MM.1S (cell line): ENCODE data around the gene PHTF2.

Experiments
- DNase-seq: peaks from one replicate; pipeline ENCODE4 v3.0.0-alpha.2; 2015
- H2AFZ ChIP-seq: fragments of 300-600 bp; sonication (generic); 2 replicates; pipeline ENCODE4 v1.6.0; 2016; ENCODE audit warnings: antibody characterized with exemption, low read length
- H3F3A ChIP-seq: fragments of 300-600 bp; sonication (generic); 2 replicates; pipeline ENCODE4 v1.6.1; 2016; ENCODE audit warnings: mild to moderate bottlenecking, antibody characterized with exemption, low read length, moderate library complexity, mixed read lengths; ENCODE audit not compliant: insufficient read depth
- H3K27ac ChIP-seq: fragments of 300-600 bp; sonication (generic); 2 replicates; pipeline ENCODE4 v1.5.1; 2016; ENCODE audit warnings: mild to moderate bottlenecking, low read length
- H3K27me3 ChIP-seq: fragments of 300-600 bp; sonication (generic); replicated peaks from 2 replicates; pipeline ENCODE4 v1.6.0; 2016; ENCODE audit warnings: low read length; ENCODE audit not compliant: insufficient read depth
- H3K36me3 ChIP-seq: fragments of 300-600 bp; sonication (generic); replicated peaks from 2 replicates; pipeline ENCODE4 v1.6.1; 2016; ENCODE audit warnings: mild to moderate bottlenecking, low read length, mixed read lengths; ENCODE audit not compliant: insufficient read depth
- H3K4me1 ChIP-seq: fragments of 300-600 bp; sonication (generic); 2 replicates; pipeline ENCODE4 v1.6.1; 2016; ENCODE audit warnings: low read length, mixed read lengths
- H3K4me2 ChIP-seq: fragments of 300-600 bp; sonication (generic); 2 replicates; pipeline ENCODE4 v1.6.0; 2016; ENCODE audit warnings: low read depth, low read length
- H3K4me3 ChIP-seq: fragments of 300-600 bp; sonication (generic); 2 replicates; pipeline ENCODE4 v1.5.1; 2016; ENCODE audit warnings: low read length, mixed read lengths
- H3K79me2 ChIP-seq: fragments of 300-600 bp; sonication (generic); 2 replicates; pipeline ENCODE4 v1.6.1; 2016; ENCODE audit warnings: mixed run types, low read length, mixed read lengths
- H3K9ac ChIP-seq: fragments of 300-600 bp; sonication (generic); 2 replicates; pipeline ENCODE4 v1.6.1; 2016; ENCODE audit warnings: low read length, mixed read lengths
- H3K9me2 ChIP-seq: fragments of 300-600 bp; sonication (generic); replicated peaks from 2 replicates; pipeline ENCODE4 v1.6.1; 2016; ENCODE audit warnings: mild to moderate bottlenecking, low read length, mixed read lengths; ENCODE audit not compliant: insufficient read depth
- H3K9me3 ChIP-seq: fragments of 300-600 bp; sonication (generic); replicated peaks from 2 replicates; pipeline ENCODE4 v1.6.1; 2016; ENCODE audit warnings: mild to moderate bottlenecking, low read length, mixed read lengths; ENCODE audit not compliant: insufficient read depth
- H4K20me1 ChIP-seq: fragments of 300-600 bp; sonication (generic); 2 replicates; pipeline ENCODE4 v1.6.1; 2016; ENCODE audit warnings: mild to moderate bottlenecking, low read length, moderate library complexity, mixed read lengths; ENCODE audit not compliant: insufficient read depth
- EZH2 ChIP-seq: fragments of 300-600 bp; sonication (generic); optimal IDR thresholded peaks from 2 replicates; pipeline ENCODE3; 2017; ENCODE audit warnings: low read depth, mild to moderate bottlenecking, antibody characterized with exemption, low read length, mixed read lengths
- EZH2phosphoT487 ChIP-seq: fragments of 300-600 bp; sonication (generic); IDR thresholded peaks from 2 replicates; pipeline ENCODE4 v1.6.1; 2018; ENCODE audit warnings: antibody characterized with exemption, low read length
- TF ChIP-seq, protein P1 (sequence below): fragments of 300-600 bp; sonication (generic); IDR thresholded peaks from 2 replicates; pipeline ENCODE4 v1.5.1; 2016; ENCODE audit warnings: antibody characterized with exemption, low read length, mixed read lengths

The PHTF2 gene

DNA sequence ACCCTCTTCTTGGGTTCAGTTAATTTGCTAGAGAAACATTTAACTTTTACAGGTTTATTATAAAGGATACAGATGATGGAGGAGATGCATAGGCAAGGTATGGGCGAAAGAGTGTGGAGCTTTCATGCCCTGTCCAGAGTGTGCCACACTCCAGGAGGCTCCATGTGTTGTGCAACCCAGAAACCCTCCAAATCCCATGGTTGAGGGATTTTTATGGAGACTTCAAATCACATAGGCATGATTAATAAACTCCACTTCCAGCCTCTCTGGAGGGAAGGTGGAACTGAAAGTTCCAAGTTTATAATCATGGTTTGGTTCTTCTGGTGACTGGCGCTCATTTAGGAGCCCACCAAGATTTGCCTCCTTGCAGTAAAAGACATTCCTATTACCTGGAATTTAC, 159.9 kb downstream of the PHTF2 start:
- Histone ChIP-seq H3K79me2 (no peaks in the 10 kb centered on the region), H3K4me1 (no peaks in the 10 kb centered on the region), H2AFZ (no peak overlapping the region), H3K9me3 (no peaks in the 10 kb centered on the region), H3F3A (no peaks in the 10 kb centered on the region), H4K20me1 (no peaks in the 10 kb centered on the region), H3K27ac (no peak overlapping the region), H3K36me3 (no peaks in the 10 kb centered on the region), H3K9ac (no peak overlapping the region), H3K4me2 (no peak overlapping the region), H3K4me3 (no peak overlapping the region), H3K9me2 (no peaks in the 10 kb centered on the region), H3K27me3 (no peaks in the 10 kb centered on the region)
- DNase-seq, result no peak
- TF ChIP-seq, protein P1, sequence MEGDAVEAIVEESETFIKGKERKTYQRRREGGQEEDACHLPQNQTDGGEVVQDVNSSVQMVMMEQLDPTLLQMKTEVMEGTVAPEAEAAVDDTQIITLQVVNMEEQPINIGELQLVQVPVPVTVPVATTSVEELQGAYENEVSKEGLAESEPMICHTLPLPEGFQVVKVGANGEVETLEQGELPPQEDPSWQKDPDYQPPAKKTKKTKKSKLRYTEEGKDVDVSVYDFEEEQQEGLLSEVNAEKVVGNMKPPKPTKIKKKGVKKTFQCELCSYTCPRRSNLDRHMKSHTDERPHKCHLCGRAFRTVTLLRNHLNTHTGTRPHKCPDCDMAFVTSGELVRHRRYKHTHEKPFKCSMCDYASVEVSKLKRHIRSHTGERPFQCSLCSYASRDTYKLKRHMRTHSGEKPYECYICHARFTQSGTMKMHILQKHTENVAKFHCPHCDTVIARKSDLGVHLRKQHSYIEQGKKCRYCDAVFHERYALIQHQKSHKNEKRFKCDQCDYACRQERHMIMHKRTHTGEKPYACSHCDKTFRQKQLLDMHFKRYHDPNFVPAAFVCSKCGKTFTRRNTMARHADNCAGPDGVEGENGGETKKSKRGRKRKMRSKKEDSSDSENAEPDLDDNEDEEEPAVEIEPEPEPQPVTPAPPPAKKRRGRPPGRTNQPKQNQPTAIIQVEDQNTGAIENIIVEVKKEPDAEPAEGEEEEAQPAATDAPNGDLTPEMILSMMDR, result no peak
- TF ChIP-seq EZH2 (no peak), EZH2phosphoT487 (no peak)

DNA sequence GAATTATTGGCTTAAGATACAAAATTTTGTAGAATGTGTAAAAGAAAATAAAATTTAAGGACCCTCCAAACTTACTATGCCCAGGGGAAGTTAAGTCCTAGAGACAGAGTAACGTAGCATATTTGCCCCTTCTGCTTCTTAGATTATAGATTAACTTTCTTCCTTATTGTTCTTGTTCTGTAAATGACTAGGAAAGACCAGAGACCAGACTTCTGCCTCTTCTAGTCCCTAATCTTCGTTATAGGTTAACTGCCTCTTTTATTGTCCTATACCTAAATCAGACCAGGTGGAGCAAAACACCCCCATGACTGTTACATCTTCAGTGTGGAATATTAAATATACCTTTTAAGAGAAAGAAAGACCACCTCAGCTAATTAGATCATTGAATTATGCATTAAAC, 160.5 kb downstream of the PHTF2 start:
- H3K9me2 ChIP-seq, result no peaks in the 10 kb centered on the region
- H3K4me2 ChIP-seq, result no peak overlapping the region
- TF ChIP-seq, protein P1, result no peak
- TF ChIP-seq EZH2phosphoT487, result no peak
- no peak for TF ChIP-seq EZH2
- H3K4me1 ChIP-seq, result no peaks in the 10 kb centered on the region
- no peaks in the 10 kb centered on the region for H3K27me3 ChIP-seq
- no peak overlapping the region for H3K9ac ChIP-seq
- H3K79me2 ChIP-seq, result no peaks in the 10 kb centered on the region
- H3K9me3 ChIP-seq, result no peaks in the 10 kb centered on the region
- no peaks in the 10 kb centered on the region for H4K20me1 ChIP-seq
- H3K4me3 ChIP-seq, result no peak overlapping the region
- DNase-seq, result no peak
- H3K36me3 ChIP-seq, result no peaks in the 10 kb centered on the region
- H2AFZ ChIP-seq, result no peak overlapping the region
- no peak overlapping the region for H3K27ac ChIP-seq
- H3F3A ChIP-seq, result no peaks in the 10 kb centered on the region

DNA sequence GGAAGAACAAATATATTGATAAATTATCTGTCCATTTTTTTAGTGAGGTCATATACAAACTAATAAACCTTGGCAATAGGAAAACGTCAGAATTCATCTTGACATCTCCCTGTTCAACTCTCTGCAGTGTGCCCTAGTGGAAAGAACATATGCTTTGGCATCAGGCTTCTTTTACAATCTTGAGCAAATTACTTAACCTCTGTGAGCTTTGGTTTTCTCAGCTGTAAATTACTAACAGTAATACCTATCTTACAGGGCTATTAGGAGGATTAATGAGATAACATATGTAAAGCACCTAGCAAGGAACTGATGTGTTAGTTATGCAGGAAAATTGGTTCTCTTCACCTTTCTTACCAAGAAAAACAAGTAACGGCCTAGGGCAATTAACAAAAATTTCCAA, 161.8 kb downstream of the PHTF2 start:
- Histone ChIP-seq H3K27ac (no peak overlapping the region), H2AFZ (no peak overlapping the region), H3K4me3 (no peak overlapping the region), H3K79me2 (no peaks in the 10 kb centered on the region), H3K27me3 (no peaks in the 10 kb centered on the region), H3K9ac (no peak overlapping the region), H3K4me2 (no peak overlapping the region), H4K20me1 (no peaks in the 10 kb centered on the region), H3F3A (no peaks in the 10 kb centered on the region), H3K4me1 (no peaks in the 10 kb centered on the region), H3K9me2 (no peaks in the 10 kb centered on the region), H3K36me3 (no peaks in the 10 kb centered on the region), H3K9me3 (no peaks in the 10 kb centered on the region)
- no peak for TF ChIP-seq EZH2phosphoT487
- no peak for TF ChIP-seq EZH2
- TF ChIP-seq, protein P1, result no peak
- no peak for DNase-seq

DNA sequence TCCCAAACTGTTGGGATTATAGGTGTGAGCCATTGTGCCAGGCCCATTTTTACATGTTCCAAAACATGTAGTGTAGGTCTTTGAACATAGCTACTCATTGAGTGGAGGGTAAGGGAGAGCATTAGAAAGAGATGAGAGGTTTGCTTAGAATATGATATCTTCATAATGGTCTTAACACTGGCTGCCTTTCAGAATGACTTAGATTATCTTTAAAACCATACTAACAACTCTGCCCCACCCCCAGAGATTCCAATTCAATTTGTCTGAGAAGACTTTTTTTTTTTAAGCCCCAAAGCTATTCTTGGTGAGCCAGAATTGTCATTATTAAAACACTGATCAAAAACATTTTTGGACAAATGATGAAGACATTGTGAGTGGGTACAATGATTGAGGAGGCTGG, 168.9 kb downstream of the PHTF2 start:
- H3K4me1 ChIP-seq, result no peaks in the 10 kb centered on the region
- H3K36me3 ChIP-seq, result no peaks in the 10 kb centered on the region
- no peaks in the 10 kb centered on the region for H3F3A ChIP-seq
- no peak overlapping the region for H3K4me2 ChIP-seq
- no peak overlapping the region for H3K9ac ChIP-seq
- no peak overlapping the region for H3K27ac ChIP-seq
- no peak for DNase-seq
- no peak overlapping the region for H2AFZ ChIP-seq
- no peaks in the 10 kb centered on the region for H3K79me2 ChIP-seq
- no peaks in the 10 kb centered on the region for H3K9me3 ChIP-seq
- H3K9me2 ChIP-seq, result no peaks in the 10 kb centered on the region
- H3K27me3 ChIP-seq, result no peaks in the 10 kb centered on the region
- no peak overlapping the region for H3K4me3 ChIP-seq
- no peaks in the 10 kb centered on the region for H4K20me1 ChIP-seq
- TF ChIP-seq EZH2phosphoT487 (no peak), EZH2 (no peak)
- TF ChIP-seq, protein P1, result no peak
